ENCODE results near the gene TBC1D22A. TPM values are rescaled to one million over a fixed set of nuclear protein-coding genes. Genes with fewer than 3 reads are reported as not detected.
"Not testable (repeated sequence)": the region's sequence is repeated elsewhere in the genome, so short reads cannot be mapped to it uniquely, and the experiment has no call there.

The TBC1D22A gene
- total and polyA plus RNA-seq, 4 experiments from 2014 or later = 20.6 to 49.2 (median 36.7) TPM

GRCh38 chr22:47048123-47049077 lies 285.9 kb downstream of the TBC1D22A start:
- H3K4me1 ChIP-seq (ENCODE audit: insufficient read depth, low read length) = no peaks in the 10 kb centered on the region
- no peak overlapping the region for H3K27ac ChIP-seq (ENCODE audit: low read depth, low read length)
- no peak overlapping the region for H3K4me3 ChIP-seq (ENCODE audit: low read length in 2 of 2)
- H3K36me3 ChIP-seq (ENCODE audit: insufficient read depth, low read length) = no peaks in the 10 kb centered on the region
- no peak overlapping the region for H3K4me3 Mint-ChIP-seq
- intact Hi-C loops (cut with micrococcal nuclease) = no loop called here
- ChIA-PET POLR2A (ENCODE audit: partially characterized antibody) (no interaction called here), CTCF (ENCODE audit: partially characterized antibody) (interaction anchor here (0.6 kb wide), 1 partner anchor 249 kb away, joined by 3 read pairs; no protein-coding TSS in a partner anchor)
- H3K27ac Mint-ChIP-seq = peak overlapping the region in 1 of 7 donors; percentile 36
- H3K27me3 ChIP-seq (ENCODE audit: insufficient read depth, low read length) = no peaks in the 10 kb centered on the region
- H3K9me3 ChIP-seq (ENCODE audit: control insufficient read depth in 1 of 2, low read length in 2 of 2) = no peaks in the 10 kb centered on the region
- H3K4me1 Mint-ChIP-seq = peaks cover 12 to 20% (median 18%) of the 10 kb centered on the region in 4 donors
- no peaks in the 10 kb centered on the region for H3K27me3 Mint-ChIP-seq
- DNase-seq = no peak
- H3K36me3 Mint-ChIP-seq = peaks cover 0 to 4% of the 10 kb centered on the region in 2 donors
- no peaks in the 10 kb centered on the region for H3K9me3 Mint-ChIP-seq

GRCh38 chr22:47049078-47049624 lies 286.7 kb downstream of the TBC1D22A start:
- intact Hi-C loops (cut with micrococcal nuclease) = no loop called here
- no peaks in the 10 kb centered on the region for H3K9me3 Mint-ChIP-seq
- Histone ChIP-seq H3K27me3 (ENCODE audit: insufficient read depth, low read length) (no peaks in the 10 kb centered on the region), H3K27ac (ENCODE audit: low read depth, low read length) (no peak overlapping the region), H3K4me3 (ENCODE audit: low read length in 2 of 2) (no peak overlapping the region), H3K4me1 (ENCODE audit: insufficient read depth, low read length) (no peaks in the 10 kb centered on the region), H3K9me3 (ENCODE audit: control insufficient read depth in 1 of 2, low read length in 2 of 2) (no peaks in the 10 kb centered on the region), H3K36me3 (ENCODE audit: insufficient read depth, low read length) (no peaks in the 10 kb centered on the region)
- peaks cover 6 to 11% of the 10 kb centered on the region in 2 donors for H3K36me3 Mint-ChIP-seq
- CTCF ChIA-PET (ENCODE audit: partially characterized antibody) = no interaction called here
- H3K27me3 Mint-ChIP-seq = no peaks in the 10 kb centered on the region
- DNase-seq = no peak
- H3K4me1 Mint-ChIP-seq = peaks cover 6 to 14% (median 12%) of the 10 kb centered on the region in 4 donors
- no peak overlapping the region for H3K4me3 Mint-ChIP-seq
- POLR2A ChIA-PET (ENCODE audit: partially characterized antibody) = no interaction called here
- H3K27ac Mint-ChIP-seq = peak overlapping the region in 1 of 7 donors; percentile 25

- POLR2A ChIA-PET (ENCODE audit: partially characterized antibody); H3K27ac ChIP-seq (ENCODE audit: low read depth, low read length); H3K36me3 ChIP-seq (ENCODE audit: insufficient read depth, low read length); DNase-seq; CTCF ChIA-PET (ENCODE audit: partially characterized antibody); intact Hi-C loops (cut with micrococcal nuclease); H3K4me3 Mint-ChIP-seq; H3K4me1 ChIP-seq (ENCODE audit: insufficient read depth, low read length); H3K9me3 Mint-ChIP-seq; H3K27me3 ChIP-seq (ENCODE audit: insufficient read depth, low read length); H3K27me3 Mint-ChIP-seq; H3K4me3 ChIP-seq (ENCODE audit: low read length in 2 of 2); H3K9me3 ChIP-seq (ENCODE audit: control insufficient read depth in 1 of 2, low read length in 2 of 2): not testable (repeated sequence)
- peaks cover 9 to 16% of the 10 kb centered on the region in 2 donors for H3K36me3 Mint-ChIP-seq
- H3K27ac Mint-ChIP-seq = peak overlapping the region in 1 of 7 donors; percentile 25
- H3K4me1 Mint-ChIP-seq = peaks cover 0 to 10% (median 7%) of the 10 kb centered on the region in 4 donors
These were observed 287.4 kb downstream of the TBC1D22A start for GRCh38 chr22:47049736-47050400.

GRCh38 chr22:47050401-47051051 lies 288.1 kb downstream of the TBC1D22A start:
- Mint-ChIP-seq H3K4me3 (no peak overlapping the region), H3K4me1 (peaks cover 0 to 13% (median 4%) of the 10 kb centered on the region in 4 donors), H3K27ac (no peak overlapping the region), H3K36me3 (peaks cover 14 to 22% of the 10 kb centered on the region in 2 donors), H3K27me3 (no peaks in the 10 kb centered on the region), H3K9me3 (no peaks in the 10 kb centered on the region)
- H3K36me3 ChIP-seq (ENCODE audit: insufficient read depth, low read length) = no peaks in the 10 kb centered on the region
- intact Hi-C loops (cut with micrococcal nuclease) = no loop called here
- H3K27me3 ChIP-seq (ENCODE audit: insufficient read depth, low read length) = no peaks in the 10 kb centered on the region
- POLR2A ChIA-PET (ENCODE audit: partially characterized antibody) = no interaction called here
- no peak overlapping the region for H3K4me3 ChIP-seq (ENCODE audit: low read length in 2 of 2)
- no peak overlapping the region for H3K27ac ChIP-seq (ENCODE audit: low read depth, low read length)
- no peaks in the 10 kb centered on the region for H3K9me3 ChIP-seq (ENCODE audit: control insufficient read depth in 1 of 2, low read length in 2 of 2)
- CTCF ChIA-PET (ENCODE audit: partially characterized antibody) = no interaction called here
- DNase-seq = no peak
- H3K4me1 ChIP-seq (ENCODE audit: insufficient read depth, low read length) = no peaks in the 10 kb centered on the region

GRCh38 chr22:47051441-47052071 lies 289.1 kb downstream of the TBC1D22A start:
- H3K27ac Mint-ChIP-seq = peak overlapping the region in 2 of 7 donors; percentile 56 to 57
- no peaks in the 10 kb centered on the region for H3K9me3 Mint-ChIP-seq
- no peaks in the 10 kb centered on the region for H3K9me3 ChIP-seq (ENCODE audit: control insufficient read depth in 1 of 2, low read length in 2 of 2)
- no peak overlapping the region for H3K27ac ChIP-seq (ENCODE audit: low read depth, low read length)
- H3K27me3 ChIP-seq (ENCODE audit: insufficient read depth, low read length) = no peaks in the 10 kb centered on the region
- peaks cover 20 to 24% of the 10 kb centered on the region in 2 donors for H3K36me3 Mint-ChIP-seq
- H3K4me1 ChIP-seq (ENCODE audit: insufficient read depth, low read length) = no peaks in the 10 kb centered on the region
- DNase-seq = no peak
- POLR2A ChIA-PET (ENCODE audit: partially characterized antibody) = no interaction called here
- CTCF ChIA-PET (ENCODE audit: partially characterized antibody) = no interaction called here
- intact Hi-C loops (cut with micrococcal nuclease) = no loop called here
- H3K4me3 Mint-ChIP-seq = no peak overlapping the region
- H3K4me3 ChIP-seq (ENCODE audit: low read length in 2 of 2) = no peak overlapping the region
- peaks cover 0 to 13% (median 2%) of the 10 kb centered on the region in 4 donors for H3K4me1 Mint-ChIP-seq
- H3K27me3 Mint-ChIP-seq = no peaks in the 10 kb centered on the region
- H3K36me3 ChIP-seq (ENCODE audit: insufficient read depth, low read length) = no peaks in the 10 kb centered on the region

- DNase-seq = no peak
- no peaks in the 10 kb centered on the region for H3K9me3 Mint-ChIP-seq
- no peak overlapping the region for H3K4me3 Mint-ChIP-seq
- no peaks in the 10 kb centered on the region for H3K27me3 Mint-ChIP-seq
- H3K4me1 Mint-ChIP-seq = peaks cover 0 to 9% (median 2%) of the 10 kb centered on the region in 4 donors
- Histone ChIP-seq H3K9me3 (ENCODE audit: control insufficient read depth in 1 of 2, low read length in 2 of 2) (no peaks in the 10 kb centered on the region), H3K27me3 (ENCODE audit: insufficient read depth, low read length) (no peaks in the 10 kb centered on the region), H3K27ac (ENCODE audit: low read depth, low read length) (no peak overlapping the region), H3K4me3 (ENCODE audit: low read length in 2 of 2) (no peak overlapping the region), H3K4me1 (ENCODE audit: insufficient read depth, low read length) (no peaks in the 10 kb centered on the region), H3K36me3 (ENCODE audit: insufficient read depth, low read length) (peaks cover 3% of the 10 kb centered on the region)
- intact Hi-C loops (cut with micrococcal nuclease) = no loop called here
- ChIA-PET CTCF (ENCODE audit: partially characterized antibody) (no interaction called here), POLR2A (ENCODE audit: partially characterized antibody) (no interaction called here)
- H3K36me3 Mint-ChIP-seq = peaks cover 24 to 26% of the 10 kb centered on the region in 2 donors
- H3K27ac Mint-ChIP-seq = no peak overlapping the region
These were observed 290.0 kb downstream of the TBC1D22A start for GRCh38 chr22:47052236-47053012.

All from CD4-positive, alpha-beta memory T cell (primary cell).